ENCODE measurements around the gene PACRG. TPM values are rescaled to one million over a fixed set of nuclear protein-coding genes. Genes with fewer than 3 reads are reported as not detected.

PACRG gene
- total and polyA plus RNA-seq, 2 experiments from 2014 or later, result 0.17 to 0.68 TPM

GRCh38 chr6:162736961-162737360 lies 9.2 kb downstream of the PACRG start (continued):
- no peak for TF ChIP-seq CTCF (conservative IDR thresholded peaks at IDR 0.05; ENCODE audit: low read depth in 2 of 2)
- no peak for TF ChIP-seq ZNF462 (CRISPR knock-in tag; IDR thresholded peaks at IDR 0.05)
- TF ChIP-seq ZNF114 (CRISPR knock-in tag; IDR thresholded peaks at IDR 0.05), result no peak
- TF ChIP-seq EZH2 (IDR thresholded peaks at IDR 0.05; ENCODE audit: low read depth, unreplicated experiment), result no peak
- no peak for TF ChIP-seq JUNB (IDR thresholded peaks at IDR 0.05; ENCODE audit: unreplicated experiment)
- no peak for TF ChIP-seq STAT1 (IDR thresholded peaks at IDR 0.05; ENCODE audit: unreplicated experiment)
- TF ChIP-seq CREB1 (CRISPR knock-in tag; IDR thresholded peaks at IDR 0.05; ENCODE audit: low read depth), result no peak
- TF ChIP-seq POLR2AphosphoS5 (IDR thresholded peaks at IDR 0.05; ENCODE audit: low read depth), result no peak

GRCh38 chr6:162750776-162751175 lies 23.0 kb downstream of the PACRG start:
- no peaks in the 10 kb centered on the region for H3K79me2 ChIP-seq (replicated peaks; ENCODE audit: insufficient read depth)
- Mint-ChIP-seq H3K9me3 (no peaks in the 10 kb centered on the region), H3K27ac (no peak overlapping the region), H3K36me3 (ENCODE audit: low read depth) (no peaks in the 10 kb centered on the region), H3K4me3 (no peak overlapping the region), H3K27me3 (ENCODE audit: insufficient read depth, low read depth, poor library complexity) (no peaks in the 10 kb centered on the region), H3K4me1 (0 out of 3 replicates have a peak, but pooled peaks cover 3% of the 10 kb centered on the region)
- H3K4me3 ChIP-seq, result no peak overlapping the region
- H4K20me1 ChIP-seq (replicated peaks; ENCODE audit: insufficient read depth), result no peaks in the 10 kb centered on the region
- no peaks in the 10 kb centered on the region for H3K9me2 ChIP-seq (ENCODE audit: insufficient read depth)
- no peak overlapping the region for H2AFZ ChIP-seq
- H3F3A ChIP-seq (replicated peaks; ENCODE audit: low read depth), result no peaks in the 10 kb centered on the region
- no peak overlapping the region for H3K4me2 ChIP-seq
- no peak for DNase-seq (ENCODE audit: low spot score)
- ATAC-seq, result no peak
- H3K4me1 ChIP-seq (ENCODE audit: insufficient read depth), result no peaks in the 10 kb centered on the region
- no peak overlapping the region for H3K27ac ChIP-seq (ENCODE audit: low read depth)
- H3K36me3 ChIP-seq (ENCODE audit: insufficient read depth), result no peaks in the 10 kb centered on the region
- H3K27me3 ChIP-seq (ENCODE audit: insufficient read depth), result no peaks in the 10 kb centered on the region
- TF ChIP-seq CREB1 (CRISPR knock-in tag; IDR thresholded peaks at IDR 0.05; ENCODE audit: low read depth) (no peak), ZNF462 (CRISPR knock-in tag; IDR thresholded peaks at IDR 0.05) (no peak), STAT1 (IDR thresholded peaks at IDR 0.05; ENCODE audit: unreplicated experiment) (no peak), ZNF114 (CRISPR knock-in tag; IDR thresholded peaks at IDR 0.05) (no peak)
